GM23338 (cell line): Measurements from ENCODE around the gene TM2D1.

ENCODE experiments used
- CREB1 ChIP-seq: fragments of 250-450 bp; sonication (Bioruptor Pico); IDR thresholded peaks from 2 replicates; pipeline ENCODE4 v1.5.0; 2020; ENCODE audit warnings: low read depth, mild to moderate bottlenecking, moderate library complexity
- EZH2 ChIP-seq: fragments of 200-600 bp; sonication (generic); IDR thresholded peaks from one replicate; pipeline ENCODE4 v1.8.0; 2017; ENCODE audit warnings: antibody characterized with exemption, mild to moderate bottlenecking, low read depth; ENCODE audit not compliant: unreplicated experiment
- EZH2phosphoT487 ChIP-seq: fragments of 200-600 bp; sonication (generic); IDR thresholded peaks from one replicate; pipeline ENCODE4 v1.8.1; 2018; ENCODE audit warnings: antibody characterized with exemption; ENCODE audit not compliant: unreplicated experiment
- JUNB ChIP-seq: IDR thresholded peaks from one replicate; pipeline ENCODE4 v1.6.1; 2016; ENCODE audit warnings: antibody characterized with exemption; ENCODE audit not compliant: unreplicated experiment
- NANOG ChIP-seq: IDR thresholded peaks from 2 replicates; pipeline ENCODE4 v1.6.1; 2016; ENCODE audit warnings: antibody characterized with exemption, borderline replicate concordance
- POLR2AphosphoS5 ChIP-seq: IDR thresholded peaks from 2 replicates; pipeline ENCODE4 v1.6.1; 2016; ENCODE audit warnings: antibody characterized with exemption, low read depth
- TF ChIP-seq, protein P1 (sequence below), 2 experiments: fragments of 200-600 bp in 1 of 2; sonication (generic) in 1 of 2; conservative IDR thresholded peaks; 2 replicates each; pipeline versions ENCODE4 v1.5.1 to v1.6.1; 2016 to 2017; ENCODE audit warnings: antibody characterized with exemption in 2 of 2, low read depth in 2 of 2, mild to moderate bottlenecking in 2 of 2, moderate library complexity in 1 of 2
- TF ChIP-seq, protein P2 (sequence below): IDR thresholded peaks from 2 replicates; pipeline ENCODE4 v1.6.1; 2016; ENCODE audit warnings: antibody characterized with exemption
- TF ChIP-seq, protein P3 (sequence below): IDR thresholded peaks from one replicate; pipeline ENCODE4 v1.6.1; 2018; ENCODE audit warnings: antibody characterized with exemption; ENCODE audit not compliant: unreplicated experiment

DNA sequence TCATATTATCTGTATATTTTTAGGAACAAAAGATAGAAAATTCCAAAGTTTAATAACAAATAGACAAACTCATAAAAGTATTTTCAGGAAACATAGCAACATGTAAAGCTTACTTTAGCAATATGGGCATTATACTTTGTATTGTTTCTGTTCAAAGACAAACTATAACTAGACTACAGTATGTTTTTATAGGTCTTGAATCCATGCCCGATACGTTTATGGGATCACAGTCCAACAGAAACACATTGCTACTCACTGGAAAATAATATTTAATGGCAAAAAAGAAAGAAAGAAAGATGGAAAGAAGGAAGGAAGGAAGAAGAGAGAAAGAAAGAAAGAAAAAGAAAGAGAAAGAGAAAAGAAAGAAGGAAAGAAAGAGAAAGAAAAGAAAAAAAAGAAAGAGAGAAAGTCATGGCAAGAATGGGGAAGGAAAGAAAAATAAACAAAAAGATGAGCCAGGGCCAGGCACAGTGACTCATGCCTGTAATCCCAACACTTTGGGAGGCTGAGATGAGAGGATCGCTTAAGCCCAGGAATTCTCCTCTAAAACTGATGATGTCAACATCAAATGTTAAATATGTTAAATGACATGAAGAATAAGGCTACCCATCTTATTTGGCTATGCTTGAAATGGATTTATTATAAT, 32.7 kb downstream of the TM2D1 start:
- TF ChIP-seq, protein P1, sequence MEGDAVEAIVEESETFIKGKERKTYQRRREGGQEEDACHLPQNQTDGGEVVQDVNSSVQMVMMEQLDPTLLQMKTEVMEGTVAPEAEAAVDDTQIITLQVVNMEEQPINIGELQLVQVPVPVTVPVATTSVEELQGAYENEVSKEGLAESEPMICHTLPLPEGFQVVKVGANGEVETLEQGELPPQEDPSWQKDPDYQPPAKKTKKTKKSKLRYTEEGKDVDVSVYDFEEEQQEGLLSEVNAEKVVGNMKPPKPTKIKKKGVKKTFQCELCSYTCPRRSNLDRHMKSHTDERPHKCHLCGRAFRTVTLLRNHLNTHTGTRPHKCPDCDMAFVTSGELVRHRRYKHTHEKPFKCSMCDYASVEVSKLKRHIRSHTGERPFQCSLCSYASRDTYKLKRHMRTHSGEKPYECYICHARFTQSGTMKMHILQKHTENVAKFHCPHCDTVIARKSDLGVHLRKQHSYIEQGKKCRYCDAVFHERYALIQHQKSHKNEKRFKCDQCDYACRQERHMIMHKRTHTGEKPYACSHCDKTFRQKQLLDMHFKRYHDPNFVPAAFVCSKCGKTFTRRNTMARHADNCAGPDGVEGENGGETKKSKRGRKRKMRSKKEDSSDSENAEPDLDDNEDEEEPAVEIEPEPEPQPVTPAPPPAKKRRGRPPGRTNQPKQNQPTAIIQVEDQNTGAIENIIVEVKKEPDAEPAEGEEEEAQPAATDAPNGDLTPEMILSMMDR (conservative IDR thresholded peaks at IDR 0.05; ENCODE audit: low read depth in 2 of 2) = no peak
- TF ChIP-seq JUNB (no peak), EZH2phosphoT487 (no peak), EZH2 (no peak), POLR2AphosphoS5 (no peak), NANOG (no peak), CREB1 (CRISPR knock-in tag) (no peak)
- TF ChIP-seq, protein P2, sequence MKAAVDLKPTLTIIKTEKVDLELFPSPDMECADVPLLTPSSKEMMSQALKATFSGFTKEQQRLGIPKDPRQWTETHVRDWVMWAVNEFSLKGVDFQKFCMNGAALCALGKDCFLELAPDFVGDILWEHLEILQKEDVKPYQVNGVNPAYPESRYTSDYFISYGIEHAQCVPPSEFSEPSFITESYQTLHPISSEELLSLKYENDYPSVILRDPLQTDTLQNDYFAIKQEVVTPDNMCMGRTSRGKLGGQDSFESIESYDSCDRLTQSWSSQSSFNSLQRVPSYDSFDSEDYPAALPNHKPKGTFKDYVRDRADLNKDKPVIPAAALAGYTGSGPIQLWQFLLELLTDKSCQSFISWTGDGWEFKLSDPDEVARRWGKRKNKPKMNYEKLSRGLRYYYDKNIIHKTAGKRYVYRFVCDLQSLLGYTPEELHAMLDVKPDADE = no peak
- TF ChIP-seq, protein P3, sequence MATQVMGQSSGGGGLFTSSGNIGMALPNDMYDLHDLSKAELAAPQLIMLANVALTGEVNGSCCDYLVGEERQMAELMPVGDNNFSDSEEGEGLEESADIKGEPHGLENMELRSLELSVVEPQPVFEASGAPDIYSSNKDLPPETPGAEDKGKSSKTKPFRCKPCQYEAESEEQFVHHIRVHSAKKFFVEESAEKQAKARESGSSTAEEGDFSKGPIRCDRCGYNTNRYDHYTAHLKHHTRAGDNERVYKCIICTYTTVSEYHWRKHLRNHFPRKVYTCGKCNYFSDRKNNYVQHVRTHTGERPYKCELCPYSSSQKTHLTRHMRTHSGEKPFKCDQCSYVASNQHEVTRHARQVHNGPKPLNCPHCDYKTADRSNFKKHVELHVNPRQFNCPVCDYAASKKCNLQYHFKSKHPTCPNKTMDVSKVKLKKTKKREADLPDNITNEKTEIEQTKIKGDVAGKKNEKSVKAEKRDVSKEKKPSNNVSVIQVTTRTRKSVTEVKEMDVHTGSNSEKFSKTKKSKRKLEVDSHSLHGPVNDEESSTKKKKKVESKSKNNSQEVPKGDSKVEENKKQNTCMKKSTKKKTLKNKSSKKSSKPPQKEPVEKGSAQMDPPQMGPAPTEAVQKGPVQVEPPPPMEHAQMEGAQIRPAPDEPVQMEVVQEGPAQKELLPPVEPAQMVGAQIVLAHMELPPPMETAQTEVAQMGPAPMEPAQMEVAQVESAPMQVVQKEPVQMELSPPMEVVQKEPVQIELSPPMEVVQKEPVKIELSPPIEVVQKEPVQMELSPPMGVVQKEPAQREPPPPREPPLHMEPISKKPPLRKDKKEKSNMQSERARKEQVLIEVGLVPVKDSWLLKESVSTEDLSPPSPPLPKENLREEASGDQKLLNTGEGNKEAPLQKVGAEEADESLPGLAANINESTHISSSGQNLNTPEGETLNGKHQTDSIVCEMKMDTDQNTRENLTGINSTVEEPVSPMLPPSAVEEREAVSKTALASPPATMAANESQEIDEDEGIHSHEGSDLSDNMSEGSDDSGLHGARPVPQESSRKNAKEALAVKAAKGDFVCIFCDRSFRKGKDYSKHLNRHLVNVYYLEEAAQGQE = no peak
